KMS-11 (cell line): Measurements from ENCODE around the gene IPP.

Source experiments
- H2AFZ ChIP-seq: fragments of 200-600 bp; sonication (generic); 2 replicates; pipeline ENCODE4 v1.6.1; 2016; ENCODE audit warnings: antibody characterized with exemption, mixed run types, low read depth
- H3K27ac ChIP-seq: fragments of 200-600 bp; sonication (generic); 2 replicates; pipeline ENCODE4 v1.6.1; 2016; ENCODE audit warnings: mild to moderate bottlenecking, mixed run types
- H3K27me3 ChIP-seq: fragments of 200-600 bp; sonication (generic); 2 replicates; pipeline ENCODE4 v1.6.1; 2017; ENCODE audit warnings: mild to moderate bottlenecking, low read depth, mixed run types, moderate library complexity; ENCODE audit not compliant: insufficient read depth
- H3K36me3 ChIP-seq: fragments of 200-600 bp; sonication (generic); 2 replicates; pipeline ENCODE4 v1.6.1; 2017; ENCODE audit warnings: mild to moderate bottlenecking, mixed run types; ENCODE audit not compliant: insufficient read depth
- H3K4me1 ChIP-seq: fragments of 200-600 bp; sonication (generic); 2 replicates; pipeline ENCODE4 v1.6.1; 2016; ENCODE audit warnings: mild to moderate bottlenecking, low read depth, mixed run types; ENCODE audit not compliant: poor library complexity, severe bottlenecking
- H3K4me2 ChIP-seq: fragments of 200-600 bp; sonication (generic); 2 replicates; pipeline ENCODE4 v1.7.0; 2016; ENCODE audit warnings: mild to moderate bottlenecking, mixed run types
- H3K4me3 ChIP-seq: fragments of 200-600 bp; sonication (generic); IDR thresholded peaks from 2 replicates; pipeline ENCODE4 v1.6.1; 2017; ENCODE audit warnings: low read depth, low read length, mixed read lengths; ENCODE audit not compliant: insufficient read depth
- H3K79me2 ChIP-seq: fragments of 200-600 bp; sonication (generic); 2 replicates; pipeline ENCODE4 v1.6.1; 2016; ENCODE audit warnings: low read depth, mixed run types; ENCODE audit not compliant: insufficient read depth
- H3K9ac ChIP-seq: fragments of 200-600 bp; sonication (generic); 2 replicates; pipeline ENCODE4 v1.6.1; 2016; ENCODE audit warnings: mild to moderate bottlenecking, mixed run types
- H4K20me1 ChIP-seq: fragments of 200-600 bp; sonication (generic); 2 replicates; pipeline ENCODE4 v1.6.1; 2016; ENCODE audit warnings: mild to moderate bottlenecking, mixed run types; ENCODE audit not compliant: insufficient read depth
- CTCF ChIP-seq: fragments of 200-600 bp; sonication (generic); conservative IDR thresholded peaks from 2 replicates; pipeline ENCODE4 v1.6.1; 2017; ENCODE audit warnings: low read depth, mild to moderate bottlenecking, antibody characterized with exemption, low read length, moderate library complexity, mixed read lengths

The IPP gene

GRCh38 chr1:45654540-45655280 lies 95.7 kb downstream of the IPP start:
- no peak for TF ChIP-seq CTCF
- Histone ChIP-seq H3K36me3 (peaks cover 13% of the 10 kb centered on the region), H3K4me2 (no peak overlapping the region), H3K9ac (no peak overlapping the region), H3K27ac (no peak overlapping the region), H3K4me1 (no peaks in the 10 kb centered on the region), H4K20me1 (no peaks in the 10 kb centered on the region), H3K79me2 (0 out of 2 replicates have a peak, but pooled peaks cover 8% of the 10 kb centered on the region), H3K4me3 (no peak overlapping the region), H3K27me3 (no peaks in the 10 kb centered on the region), H2AFZ (no peak overlapping the region)
